Thymus (tissue), 11 donors: Measurements from ENCODE around the gene ISG15. TPM values are rescaled to one million over a fixed set of nuclear protein-coding genes. Genes with fewer than 3 reads are reported as not detected.
"Not testable (repeated sequence)": the region's sequence is repeated elsewhere in the genome, so short reads cannot be mapped to it uniquely, and the experiment has no call there.

Experiments
- DNase-seq, 9 donors: peaks; one replicate each; pipeline ENCODE4 v3.0.0-alpha.2; 2013; ENCODE audit warnings: low spot score in 9 of 9, low read depth in 6 of 9, missing footprints in 1 of 9
- H3K27ac ChIP-seq, 2 donors: one replicate each; pipeline ENCODE4 v1.5.1; 2013; ENCODE audit warnings: control low read depth in 1 of 2, low read depth in 1 of 2, low read length in 1 of 2, mild to moderate bottlenecking in 1 of 2, moderate library complexity in 1 of 2
- H3K27me3 ChIP-seq, 2 donors: one replicate each; pipeline ENCODE4 v1.5.1; 2013; ENCODE audit warnings: low read length in 1 of 2; ENCODE audit not compliant: control insufficient read depth in 2 of 2, insufficient read depth in 1 of 2
- H3K36me3 ChIP-seq, 2 donors: one replicate each; pipeline ENCODE4 v1.5.1; 2013; ENCODE audit warnings: low read length in 1 of 2, mild to moderate bottlenecking in 1 of 2, moderate library complexity in 1 of 2; ENCODE audit not compliant: control insufficient read depth in 2 of 2, insufficient read depth in 2 of 2
- H3K4me1 ChIP-seq, 2 donors: one replicate each; pipeline ENCODE4 v1.5.1; 2013; ENCODE audit warnings: low read length in 2 of 2; ENCODE audit not compliant: control insufficient read depth in 2 of 2, insufficient read depth in 2 of 2
- H3K4me3 ChIP-seq, 2 donors: one replicate each; pipeline ENCODE4 v1.5.1; 2013; ENCODE audit warnings: low read length in 2 of 2, control low read depth in 1 of 2, mild to moderate bottlenecking in 1 of 2
- H3K9me3 ChIP-seq, 2 donors: one replicate each; pipeline ENCODE4 v1.5.1; 2013; ENCODE audit warnings: low read length in 1 of 2, mild to moderate bottlenecking in 1 of 2; ENCODE audit not compliant: control insufficient read depth in 2 of 2, insufficient read depth in 1 of 2
- WGBS: extraction: QIAGEN DNeasy Blood & Tissue Kit; methylation state at CpG from one replicate; pipeline ENCODE4 v1.1.7; 2013; 5-methylcytosine and 5-hydroxymethylcytosine counted together
- polyA plus RNA-seq: library from polyadenylated mRNA; stranded (reverse); fragments of 200-250 nt; gene quantifications from one replicate; pipeline ENCODE4 v1.2.3, GENCODE V29; 2013
- total RNA-seq: library from RNA; stranded (reverse); fragments of 120-200 nt; gene quantifications from one replicate; pipeline ENCODE4 v1.2.4, GENCODE V29; 2013
- donor health status: healthy.

ISG15 gene
- total and polyA plus RNA-seq, 2 donors: 285 to 338 TPM

DNA sequence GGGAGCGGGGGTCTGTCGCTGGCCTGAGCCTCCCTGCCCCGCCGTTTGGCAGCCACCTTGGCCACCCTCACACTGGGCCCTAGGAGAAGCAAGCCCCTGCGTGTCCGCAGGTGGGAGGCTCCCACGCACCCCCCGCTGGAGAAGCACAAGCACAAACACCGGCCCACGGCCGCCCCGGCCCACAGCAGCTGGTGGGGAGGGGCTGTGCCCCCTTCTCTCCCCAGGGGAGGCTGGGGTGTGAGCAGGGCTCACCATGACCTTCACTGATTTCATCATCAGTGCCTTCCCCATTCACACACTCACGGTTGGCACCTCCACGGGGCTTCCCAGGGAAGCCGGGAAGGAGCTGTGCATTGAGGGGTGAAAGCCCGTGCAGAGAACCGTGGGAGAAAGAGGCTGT lies 14.5 kb downstream of the ISG15 start:
- H3K4me3 ChIP-seq: no peak overlapping the region
- no peak for DNase-seq
- peaks cover 0 to 1% of the 10 kb centered on the region in 2 donors for H3K9me3 ChIP-seq
- H3K36me3 ChIP-seq: no peaks in the 10 kb centered on the region
- no peak overlapping the region for H3K27ac ChIP-seq
- H3K4me1 ChIP-seq: peaks cover 0 to 11% of the 10 kb centered on the region in 2 donors
- WGBS: 90% methylated on average over 17 of the region's 17 CpGs
- peaks cover 13 to 51% of the 10 kb centered on the region in 2 donors for H3K27me3 ChIP-seq

DNA sequence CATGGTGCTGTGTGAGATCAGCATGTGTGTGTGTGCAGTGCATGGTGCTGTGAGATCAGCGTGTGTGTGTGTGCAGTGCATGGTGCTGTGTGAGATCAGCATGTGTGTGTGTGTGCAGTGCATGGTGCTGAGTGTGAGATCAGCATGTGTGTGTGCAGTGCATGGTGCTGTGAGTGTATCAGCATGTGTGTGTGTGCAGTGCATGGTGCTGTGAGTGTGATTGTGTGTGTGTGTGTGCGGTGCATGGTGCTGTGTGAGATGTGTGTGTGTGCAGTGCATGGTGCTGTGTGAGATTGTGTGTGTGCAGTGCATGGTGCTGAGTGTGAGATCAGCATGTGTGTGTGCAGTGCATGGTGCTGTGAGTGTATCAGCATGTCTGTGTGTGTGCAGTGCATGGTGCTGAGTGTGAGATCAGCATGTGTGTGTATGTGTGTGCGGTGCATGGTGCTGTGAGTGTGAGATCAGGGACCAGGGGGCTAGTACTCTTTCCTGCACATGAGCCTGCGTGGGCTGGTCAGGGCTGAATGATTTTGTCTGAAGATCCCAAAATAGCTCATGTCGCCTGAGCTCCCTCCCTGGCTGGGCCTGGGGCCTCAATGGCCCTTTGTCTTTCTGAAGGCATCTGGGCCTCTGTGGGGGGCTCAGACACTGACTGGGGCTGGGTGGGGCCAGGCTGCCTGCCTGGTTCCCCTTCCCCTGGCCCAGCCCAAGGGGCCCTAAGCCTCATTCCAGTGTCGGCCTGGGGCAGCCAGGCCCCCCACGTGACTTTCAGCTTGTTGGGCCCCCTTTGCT lies 17.8 kb downstream of the ISG15 start:
- Histone ChIP-seq H3K4me1 (peaks cover 7 to 10% of the 10 kb centered on the region in 2 donors), H3K27me3 (peaks cover 37 to 59% of the 10 kb centered on the region in 2 donors)
- H3K36me3 ChIP-seq, H3K4me3 ChIP-seq, DNase-seq, H3K27ac ChIP-seq, H3K9me3 ChIP-seq: not testable (repeated sequence)
- WGBS: 89% methylated on average over 7 of the region's 7 CpGs

DNA sequence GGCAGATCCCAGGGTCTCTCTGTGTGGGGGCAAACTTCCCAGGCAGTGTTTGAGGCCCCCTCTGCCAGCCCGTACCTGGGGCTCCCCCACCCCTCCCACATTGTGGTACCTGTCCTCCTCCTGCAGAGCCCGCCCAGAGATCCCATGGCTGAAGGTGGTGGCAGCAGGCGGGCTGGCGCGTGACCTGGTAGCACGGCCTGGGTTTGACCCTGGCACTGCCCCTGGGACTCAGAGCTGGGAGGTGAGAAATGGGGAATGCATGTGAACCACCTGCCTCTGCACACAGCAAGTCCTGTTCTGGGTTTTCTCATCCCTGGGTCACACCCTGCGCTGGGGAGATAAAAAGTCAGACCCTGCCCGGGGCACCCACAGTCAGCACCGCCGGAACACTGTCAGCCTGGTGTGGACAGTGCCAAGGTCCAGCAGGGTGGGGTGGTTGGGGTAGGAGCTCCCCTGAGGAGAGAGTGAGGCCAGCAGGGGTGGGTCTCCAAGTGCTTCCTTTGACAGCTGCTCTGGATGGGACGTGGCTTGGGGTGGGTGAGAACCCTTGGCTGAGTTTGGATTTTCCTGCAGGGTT lies 18.4 kb downstream of the ISG15 start:
- no peak for DNase-seq
- Histone ChIP-seq H3K4me3 (no peak overlapping the region), H3K9me3 (peaks cover 0 to 3% of the 10 kb centered on the region in 2 donors), H3K4me1 (peaks cover 7 to 10% of the 10 kb centered on the region in 2 donors), H3K36me3 (no peaks in the 10 kb centered on the region), H3K27me3 (peaks cover 41 to 60% of the 10 kb centered on the region in 2 donors), H3K27ac (no peak overlapping the region)
- 95% methylated on average over 11 of the region's 11 CpGs for WGBS

DNA sequence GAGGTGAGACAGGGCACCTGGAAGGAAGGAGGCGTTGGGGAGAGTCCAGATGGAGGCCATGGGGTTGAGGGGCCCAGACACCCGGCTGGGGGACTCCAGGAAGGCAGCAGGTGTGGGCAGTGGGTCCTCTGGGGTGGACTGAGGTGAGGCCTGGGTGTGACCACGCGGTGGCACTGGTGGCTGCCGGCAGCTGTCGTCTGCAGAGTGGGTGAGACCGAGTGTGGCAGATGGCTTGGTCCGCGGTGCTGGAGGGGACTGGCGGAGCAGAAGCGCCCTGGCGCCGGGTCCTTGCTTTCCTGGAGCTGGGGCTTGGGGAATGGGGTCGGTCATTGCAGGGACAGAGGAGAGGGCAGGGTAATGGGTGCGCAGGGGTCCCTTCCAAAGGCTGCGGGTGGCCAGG lies 19.1 kb downstream of the ISG15 start:
- no peak overlapping the region for H3K27ac ChIP-seq
- peak overlapping the region in 1 of 2 donors; percentile 57 for H3K4me3 ChIP-seq
- no peak for DNase-seq
- peaks cover 7 to 10% of the 10 kb centered on the region in 2 donors for H3K4me1 ChIP-seq
- peaks cover 45 to 65% of the 10 kb centered on the region in 2 donors for H3K27me3 ChIP-seq
- H3K9me3 ChIP-seq: peaks cover 0 to 6% of the 10 kb centered on the region in 2 donors
- H3K36me3 ChIP-seq: no peaks in the 10 kb centered on the region
- 33% methylated on average over 16 of the region's 16 CpGs for WGBS

DNA sequence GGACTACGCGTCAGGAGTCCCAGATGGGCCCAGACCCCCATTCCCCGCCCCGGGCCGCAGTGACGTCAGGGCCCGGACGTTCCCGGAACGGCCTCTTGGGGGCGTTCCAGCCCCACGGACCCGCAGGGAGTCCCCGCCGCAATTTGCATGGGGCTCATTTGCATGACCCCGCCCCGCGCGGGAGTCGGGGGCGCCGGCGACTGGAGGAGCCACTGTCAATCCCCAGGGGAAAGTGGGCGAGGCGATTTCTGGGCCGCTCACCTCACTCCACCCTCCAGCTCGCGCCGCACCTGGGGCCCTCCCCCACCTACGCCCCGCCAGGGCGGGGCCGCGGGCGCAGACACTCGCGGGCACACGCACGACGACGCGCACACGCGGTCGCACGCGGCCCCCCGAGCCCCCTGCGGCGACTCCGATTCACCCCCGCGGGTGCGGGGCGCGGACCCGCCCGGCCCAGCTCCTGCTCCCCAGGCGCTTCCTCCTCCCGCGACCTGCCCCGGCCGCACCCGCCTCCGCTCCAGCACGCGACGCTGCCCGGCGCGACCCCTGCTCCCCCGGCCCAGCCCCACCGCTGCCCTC lies 19.8 kb downstream of the ISG15 start:
- Histone ChIP-seq H3K27ac (no peak overlapping the region), H3K27me3 (peaks cover 48 to 70% of the 10 kb centered on the region in 2 donors), H3K9me3 (peaks cover 0 to 6% of the 10 kb centered on the region in 2 donors), H3K4me1 (peaks cover 7 to 10% of the 10 kb centered on the region in 2 donors), H3K4me3 (peak overlapping the region in 1 of 2 donors; percentile 57), H3K36me3 (no peaks in the 10 kb centered on the region)
- 1% methylated on average over 73 of the region's 73 CpGs for WGBS
- DNase-seq: peak; percentile 58 to 94 (median 86)

DNA sequence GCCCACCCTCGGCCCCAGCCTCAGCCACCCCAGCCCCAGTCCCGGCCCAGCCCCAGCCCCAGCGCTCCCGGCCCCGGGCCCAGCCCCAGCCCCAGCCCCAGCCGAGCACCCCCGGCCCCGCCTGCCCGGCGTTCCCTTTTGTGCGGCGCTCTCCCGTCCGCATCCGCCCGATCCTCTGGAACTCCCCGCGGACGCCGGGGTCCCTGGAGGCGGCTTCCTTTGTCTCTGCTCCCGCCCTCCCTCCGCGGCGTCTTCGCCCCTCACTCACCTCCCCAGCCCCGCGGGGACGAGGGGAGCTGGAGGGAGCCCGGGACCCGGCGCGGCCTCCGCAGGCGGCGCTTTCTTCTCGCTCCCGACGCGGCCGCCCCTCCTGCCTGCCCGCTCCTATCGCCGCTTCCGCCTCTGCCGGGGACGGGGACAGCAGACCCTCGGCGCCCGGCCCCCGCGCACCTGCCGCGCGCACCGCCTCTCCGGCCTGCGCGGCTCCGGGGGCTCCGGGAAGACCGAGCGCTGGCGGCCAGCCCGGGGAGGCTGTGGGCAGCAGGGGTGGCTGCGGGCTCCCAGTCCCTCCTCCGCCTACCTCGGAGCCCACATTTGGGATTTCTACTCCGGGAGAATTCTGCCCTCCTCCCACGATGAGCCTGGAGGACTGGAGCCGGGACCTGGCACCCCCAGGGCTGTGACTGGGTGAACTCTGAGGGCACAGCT lies 20.6 kb downstream of the ISG15 start:
- peaks cover 55 to 78% of the 10 kb centered on the region in 2 donors for H3K27me3 ChIP-seq
- DNase-seq: no peak
- peaks cover 0 to 6% of the 10 kb centered on the region in 2 donors for H3K9me3 ChIP-seq

DNA sequence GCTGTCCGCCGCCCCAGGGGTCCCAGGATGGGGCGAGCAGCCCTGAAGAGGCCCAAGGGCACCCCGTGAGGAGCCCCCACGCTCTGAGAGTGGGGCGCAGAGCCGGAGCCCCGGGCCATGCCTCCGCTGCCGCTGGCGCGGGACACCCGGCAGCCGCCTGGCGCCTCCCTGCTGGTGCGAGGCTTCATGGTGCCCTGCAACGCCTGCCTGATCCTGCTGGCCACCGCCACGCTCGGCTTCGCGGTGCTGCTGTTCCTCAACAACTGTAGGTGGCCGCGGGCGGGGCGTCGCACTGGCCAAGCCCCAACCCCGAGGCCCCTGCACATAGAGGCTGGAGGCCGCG lies 21.1 kb downstream of the ISG15 start:
- Histone ChIP-seq H3K27me3 (peaks cover 61 to 83% of the 10 kb centered on the region in 2 donors), H3K36me3 (no peaks in the 10 kb centered on the region), H3K4me3 (no peak overlapping the region), H3K9me3 (peaks cover 0 to 6% of the 10 kb centered on the region in 2 donors), H3K27ac (no peak overlapping the region), H3K4me1 (peaks cover 7 to 16% of the 10 kb centered on the region in 2 donors)
- DNase-seq: no peak
- WGBS: 49% methylated on average over 30 of the region's 30 CpGs

More for the DNA sequence above, 20.6 kb downstream of the ISG15 start:
- no peak overlapping the region for H3K27ac ChIP-seq
- H3K4me1 ChIP-seq: peaks cover 7 to 11% of the 10 kb centered on the region in 2 donors
- H3K4me3 ChIP-seq: peak overlapping the region in 1 of 2 donors; percentile 57
- H3K36me3 ChIP-seq: no peaks in the 10 kb centered on the region
- 2% methylated on average over 71 of the region's 71 CpGs for WGBS

DNA sequence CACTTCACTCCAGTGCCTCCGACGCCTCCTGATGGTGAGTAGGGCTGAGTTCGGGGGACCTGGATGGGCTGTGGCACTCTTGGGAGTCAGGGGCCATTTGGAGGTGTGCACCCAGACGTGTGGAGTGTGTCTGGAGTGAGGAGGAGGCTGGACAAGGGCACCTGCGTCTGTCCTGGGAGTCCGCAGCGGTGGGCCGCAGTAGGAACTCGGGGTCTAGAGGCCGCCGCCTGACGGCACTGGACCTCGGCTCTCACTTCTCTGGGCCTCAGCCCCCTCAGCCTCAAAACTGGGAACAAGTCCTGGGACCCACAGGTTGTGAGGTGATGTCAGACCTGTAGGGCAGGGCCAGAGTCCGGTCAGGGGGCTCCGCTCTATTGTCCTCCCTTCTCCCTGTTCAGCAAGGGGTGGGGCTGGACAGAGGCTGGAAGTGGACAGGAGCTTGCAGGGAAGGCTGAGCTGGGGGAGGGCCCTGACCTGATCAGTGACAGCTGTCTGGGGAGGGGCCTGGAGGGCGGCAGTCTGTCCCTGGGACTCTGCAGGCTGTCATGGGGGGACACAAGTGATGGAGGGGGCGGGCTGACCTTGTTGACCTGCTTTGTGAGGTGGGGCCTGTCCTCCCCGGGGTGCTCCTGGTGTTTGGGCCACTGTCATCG lies 22.1 kb downstream of the ISG15 start:
- H3K27ac ChIP-seq: no peak overlapping the region
- no peak for DNase-seq
- H3K4me1 ChIP-seq: peaks cover 16 to 26% of the 10 kb centered on the region in 2 donors
- no peaks in the 10 kb centered on the region for H3K36me3 ChIP-seq
- peaks cover 2 to 6% of the 10 kb centered on the region in 2 donors for H3K9me3 ChIP-seq
- 89% methylated on average over 19 of the region's 19 CpGs for WGBS
- H3K27me3 ChIP-seq: peaks cover 71 to 93% of the 10 kb centered on the region in 2 donors
- no peak overlapping the region for H3K4me3 ChIP-seq
